Central memory CD8-positive, alpha-beta T cell (primary cell): ENCODE results near the gene RADIL.

Source experiments
- ATAC-seq: fragments of 150-1000 bp; cut with Tn5 transposase; replicated peaks from 2 replicates; pipeline ENCODE4 v1.10.0; 2022; ENCODE audit warnings: mild to moderate bottlenecking, moderate FRiP score, moderate number of reproducible peaks; ENCODE audit not compliant: poor library complexity, severe bottlenecking; ENCODE audit errors: extremely low read depth
- DNase-seq, 2 donors: peaks; one replicate each; pipeline ENCODE4 v3.0.0; 2021; ENCODE audit warnings: low spot score in 2 of 2
- H3K27ac Mint-ChIP-seq: one replicate; pipeline ENCODE4 v1.8.0; 2022; ENCODE audit warnings: low read depth, mild to moderate bottlenecking, moderate library complexity, mixed read lengths
- H3K27me3 Mint-ChIP-seq: one replicate; pipeline ENCODE4 v1.8.0; 2022; ENCODE audit warnings: mixed read lengths
- H3K36me3 Mint-ChIP-seq: one replicate; pipeline ENCODE4 v1.8.0; 2022; ENCODE audit warnings: mild to moderate bottlenecking, moderate library complexity, mixed read lengths; ENCODE audit not compliant: insufficient read depth
- H3K4me1 Mint-ChIP-seq: one replicate; pipeline ENCODE4 v1.8.0; 2022; ENCODE audit warnings: mixed read lengths
- H3K4me3 Mint-ChIP-seq: one replicate; pipeline ENCODE4 v1.8.0; 2022; ENCODE audit warnings: mild to moderate bottlenecking, moderate library complexity, mixed read lengths
- H3K9me3 Mint-ChIP-seq: one replicate; pipeline ENCODE4 v1.8.0; 2022; ENCODE audit warnings: mixed read lengths

Gene RADIL

DNA sequence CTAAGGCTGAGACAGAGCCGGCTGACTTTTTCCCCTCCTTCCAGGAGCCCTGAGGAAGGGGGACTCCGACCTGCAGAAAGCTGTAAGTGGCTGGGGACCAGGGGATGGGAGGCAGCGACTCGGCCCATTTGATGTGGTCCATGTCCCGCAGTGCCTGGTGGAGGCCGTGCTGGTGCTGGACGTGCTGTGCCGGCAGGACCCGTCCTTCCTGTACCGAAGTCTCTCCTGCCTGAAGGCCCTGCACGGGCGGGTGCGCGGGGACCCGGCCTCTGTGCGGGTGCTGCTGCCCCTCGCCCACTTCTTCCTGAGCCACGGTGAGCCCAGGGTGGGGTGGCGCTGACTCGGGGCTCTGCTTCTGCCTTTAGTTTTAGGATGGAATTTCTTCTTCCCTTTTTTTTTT is 98.1 kb downstream of the RADIL start:
- Mint-ChIP-seq H3K36me3 (peaks cover 34% of the 10 kb centered on the region), H3K4me3 (no peak overlapping the region), H3K27ac (no peak overlapping the region), H3K9me3 (no peaks in the 10 kb centered on the region), H3K27me3 (no peaks in the 10 kb centered on the region), H3K4me1 (no peaks in the 10 kb centered on the region)
- ATAC-seq (no peak), DNase-seq (no peak)

DNA sequence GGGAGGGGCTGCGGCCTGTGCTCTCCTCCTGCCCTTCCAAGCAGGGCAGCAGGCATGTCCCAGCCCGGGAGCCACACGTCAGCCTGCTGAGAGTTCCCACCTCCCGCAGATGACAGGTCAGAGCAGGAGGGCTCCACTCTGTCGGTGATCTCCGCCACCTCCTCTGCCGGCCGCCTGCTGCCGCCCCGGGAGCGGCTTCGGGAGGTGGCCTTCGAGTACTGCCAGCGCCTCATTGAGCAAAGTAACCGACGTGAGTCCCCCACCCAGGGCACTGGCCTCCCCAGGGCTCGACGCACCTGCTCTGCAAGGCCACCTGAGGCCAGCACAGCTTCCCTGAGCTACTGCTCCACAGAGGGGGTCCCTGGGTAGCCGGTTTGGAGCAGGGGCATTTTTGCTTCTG is 98.7 kb downstream of the RADIL start:
- H3K27ac Mint-ChIP-seq, result no peak overlapping the region
- H3K9me3 Mint-ChIP-seq, result no peaks in the 10 kb centered on the region
- no peak for DNase-seq
- ATAC-seq, result no peak
- H3K36me3 Mint-ChIP-seq, result peaks cover 33% of the 10 kb centered on the region
- no peaks in the 10 kb centered on the region for H3K4me1 Mint-ChIP-seq
- H3K4me3 Mint-ChIP-seq, result no peak overlapping the region
- H3K27me3 Mint-ChIP-seq, result no peaks in the 10 kb centered on the region

DNA sequence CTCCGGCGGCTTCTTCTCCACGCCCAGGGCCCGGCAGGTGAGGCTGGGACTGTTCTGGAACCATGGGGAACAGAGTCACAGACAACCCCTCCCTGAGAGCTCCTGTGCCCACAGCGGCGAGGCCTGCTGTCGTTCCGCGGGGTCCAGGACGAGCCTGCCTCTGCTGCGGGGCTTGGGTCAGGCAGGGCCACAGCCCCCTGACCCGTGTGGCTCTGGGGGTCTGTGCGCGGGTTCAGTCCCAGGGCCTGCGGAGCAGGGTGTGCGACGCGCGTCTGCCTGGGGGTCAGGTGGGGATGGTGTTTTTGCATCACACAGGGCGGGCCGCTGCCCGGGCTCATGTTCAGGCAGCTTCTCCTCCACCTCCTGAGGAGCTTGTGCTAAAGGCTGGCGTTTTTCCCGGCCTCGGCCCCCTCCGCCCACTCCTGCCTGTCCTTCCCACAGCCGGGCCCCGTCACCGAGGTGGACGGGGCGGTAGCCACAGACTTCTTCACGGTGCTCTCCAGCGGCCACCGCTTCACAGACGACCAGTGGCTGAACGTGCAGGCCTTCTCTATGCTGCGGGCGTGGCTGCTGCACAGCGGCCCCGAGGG is 99.7 kb downstream of the RADIL start:
- Mint-ChIP-seq H3K27me3 (no peaks in the 10 kb centered on the region), H3K4me3 (no peak overlapping the region), H3K36me3 (peaks cover 33% of the 10 kb centered on the region), H3K27ac (no peak overlapping the region), H3K4me1 (no peaks in the 10 kb centered on the region), H3K9me3 (no peaks in the 10 kb centered on the region)
- DNase-seq (no peak), ATAC-seq (no peak)

DNA sequence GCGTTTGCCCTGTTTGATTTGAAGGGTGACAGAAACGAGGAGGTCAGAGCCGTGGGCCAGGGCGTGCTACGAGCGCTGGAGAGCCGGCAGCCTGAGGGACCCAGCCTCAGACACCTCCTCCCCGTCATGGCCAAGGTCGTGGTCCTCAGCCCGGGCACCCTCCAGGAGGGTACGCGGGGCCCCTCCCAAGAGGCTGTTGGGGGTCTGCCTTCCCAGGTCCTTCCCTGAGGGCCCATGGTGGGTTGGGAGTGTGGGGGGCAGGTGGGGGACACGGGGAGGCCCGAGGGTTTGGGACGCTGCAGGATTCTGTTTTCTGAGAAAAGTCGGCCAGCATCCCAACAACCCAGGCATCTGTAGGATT is 100.2 kb downstream of the RADIL start:
- DNase-seq (no peak), ATAC-seq (no peak)
- H3K36me3 Mint-ChIP-seq, result peaks cover 32% of the 10 kb centered on the region
- H3K27me3 Mint-ChIP-seq, result no peaks in the 10 kb centered on the region
- no peak overlapping the region for H3K27ac Mint-ChIP-seq
- H3K9me3 Mint-ChIP-seq, result no peaks in the 10 kb centered on the region
- no peak overlapping the region for H3K4me3 Mint-ChIP-seq
- H3K4me1 Mint-ChIP-seq, result peaks cover 3% of the 10 kb centered on the region

DNA sequence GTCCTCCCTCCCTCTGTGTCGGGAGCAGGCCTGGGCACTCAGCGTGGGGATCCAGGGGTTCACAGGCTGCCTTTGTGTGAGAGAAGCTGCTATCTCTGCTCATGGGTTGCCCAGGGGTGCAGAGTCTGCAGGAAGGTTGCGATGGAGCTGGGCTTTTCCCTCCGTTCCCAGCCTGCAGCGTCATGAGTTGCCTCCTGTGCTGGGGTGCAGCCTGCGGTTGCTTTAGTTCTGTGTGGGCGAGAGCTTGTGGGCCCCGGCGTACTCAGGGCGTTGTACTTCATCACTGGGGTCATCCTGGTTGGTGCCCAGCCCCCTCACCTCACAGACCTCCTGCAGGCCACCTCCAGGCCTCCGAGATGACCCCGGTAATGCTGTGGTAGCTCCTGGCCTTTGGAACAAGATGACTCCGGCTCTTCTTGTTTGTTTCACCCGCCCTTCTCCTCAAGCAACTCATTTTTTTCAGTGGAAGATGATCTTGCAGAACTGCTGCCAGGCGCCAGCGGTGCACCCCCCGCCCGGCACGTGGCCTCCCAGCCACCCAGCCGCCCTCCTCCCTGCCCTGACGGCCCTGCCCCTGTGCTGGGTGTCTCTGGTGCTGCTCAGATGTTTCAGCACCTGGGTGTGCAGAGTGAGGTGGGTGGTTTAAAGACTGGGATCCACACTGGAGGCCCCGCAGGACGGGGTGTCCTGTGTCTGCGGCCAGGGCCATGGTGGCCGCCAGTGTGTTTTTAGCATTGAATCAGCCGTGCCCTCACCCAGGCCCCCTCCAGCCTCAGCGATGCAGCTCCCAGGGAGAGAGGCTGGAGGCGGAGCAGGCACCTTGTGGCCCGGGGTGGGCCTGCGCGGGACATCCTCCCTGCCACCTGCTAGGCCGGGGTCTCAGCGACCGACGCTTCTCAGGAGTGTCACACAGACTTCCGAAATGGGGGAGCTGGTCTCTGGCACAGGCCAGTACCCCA is 100.9 kb downstream of the RADIL start:
- Mint-ChIP-seq H3K27me3 (no peaks in the 10 kb centered on the region), H3K4me3 (no peak overlapping the region), H3K27ac (no peak overlapping the region), H3K36me3 (peaks cover 32% of the 10 kb centered on the region), H3K9me3 (no peaks in the 10 kb centered on the region), H3K4me1 (peaks cover 9% of the 10 kb centered on the region)
- DNase-seq, result no peak
- ATAC-seq, result no peak

DNA sequence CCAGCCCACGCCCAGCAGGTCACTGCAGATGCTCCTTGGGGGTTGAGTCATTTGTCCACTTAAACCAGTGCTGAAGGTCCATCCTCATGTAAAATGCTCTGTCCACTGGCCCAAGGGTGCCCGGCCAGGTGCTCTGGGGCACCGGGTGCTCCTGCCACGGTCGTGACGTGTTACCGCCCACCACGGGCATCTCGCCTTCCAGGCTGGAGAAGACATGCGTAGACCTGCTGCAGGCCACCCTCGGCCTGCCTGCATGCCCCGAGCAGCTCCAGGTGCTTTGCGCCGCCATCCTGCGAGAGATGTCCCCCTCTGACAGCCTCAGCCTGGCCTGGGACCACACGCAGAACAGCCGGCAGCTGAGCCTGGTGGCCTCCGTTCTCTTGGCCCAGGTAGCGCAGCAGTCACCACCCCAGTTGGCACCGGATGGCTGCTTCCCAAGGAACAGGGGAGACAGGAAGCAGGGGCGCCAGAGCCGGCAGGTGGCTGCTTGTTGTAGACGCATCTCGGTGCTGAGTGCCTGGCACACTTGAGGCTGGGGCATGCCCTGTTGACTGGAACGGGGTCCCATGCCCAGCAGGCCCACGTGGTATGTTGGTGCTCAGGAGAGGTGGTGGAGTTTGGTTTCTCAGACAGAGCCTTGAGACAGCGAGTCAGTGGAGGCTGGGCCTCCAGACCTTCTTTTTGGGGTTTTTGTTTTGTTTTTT is 102.0 kb downstream of the RADIL start:
- H3K27me3 Mint-ChIP-seq, result no peaks in the 10 kb centered on the region
- H3K36me3 Mint-ChIP-seq, result peaks cover 30% of the 10 kb centered on the region
- H3K27ac Mint-ChIP-seq, result no peak overlapping the region
- no peak for ATAC-seq
- H3K9me3 Mint-ChIP-seq, result no peaks in the 10 kb centered on the region
- no peak overlapping the region for H3K4me3 Mint-ChIP-seq
- peaks cover 17% of the 10 kb centered on the region for H3K4me1 Mint-ChIP-seq
- no peak for DNase-seq

DNA sequence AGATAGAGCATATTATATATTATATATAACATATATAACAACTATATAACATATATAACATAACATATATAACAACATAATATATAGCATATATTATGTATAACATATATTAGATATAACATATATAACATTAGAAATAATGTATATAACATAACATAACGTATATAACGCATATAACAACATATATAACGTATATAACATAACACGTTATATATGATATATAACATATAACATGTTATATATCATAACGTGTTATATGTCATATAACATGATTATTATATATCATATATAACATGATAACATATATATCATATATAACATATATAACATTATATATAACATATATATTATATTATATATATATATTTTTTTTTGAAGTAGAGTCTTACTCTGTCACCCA is 104.4 kb downstream of the RADIL start:
- Mint-ChIP-seq H3K27me3 (no peaks in the 10 kb centered on the region), H3K9me3 (no peaks in the 10 kb centered on the region), H3K4me3 (no peak overlapping the region), H3K27ac (no peak overlapping the region), H3K36me3 (peaks cover 35% of the 10 kb centered on the region), H3K4me1 (peaks cover 37% of the 10 kb centered on the region)
- no peak for DNase-seq
- ATAC-seq, result no peak

DNA sequence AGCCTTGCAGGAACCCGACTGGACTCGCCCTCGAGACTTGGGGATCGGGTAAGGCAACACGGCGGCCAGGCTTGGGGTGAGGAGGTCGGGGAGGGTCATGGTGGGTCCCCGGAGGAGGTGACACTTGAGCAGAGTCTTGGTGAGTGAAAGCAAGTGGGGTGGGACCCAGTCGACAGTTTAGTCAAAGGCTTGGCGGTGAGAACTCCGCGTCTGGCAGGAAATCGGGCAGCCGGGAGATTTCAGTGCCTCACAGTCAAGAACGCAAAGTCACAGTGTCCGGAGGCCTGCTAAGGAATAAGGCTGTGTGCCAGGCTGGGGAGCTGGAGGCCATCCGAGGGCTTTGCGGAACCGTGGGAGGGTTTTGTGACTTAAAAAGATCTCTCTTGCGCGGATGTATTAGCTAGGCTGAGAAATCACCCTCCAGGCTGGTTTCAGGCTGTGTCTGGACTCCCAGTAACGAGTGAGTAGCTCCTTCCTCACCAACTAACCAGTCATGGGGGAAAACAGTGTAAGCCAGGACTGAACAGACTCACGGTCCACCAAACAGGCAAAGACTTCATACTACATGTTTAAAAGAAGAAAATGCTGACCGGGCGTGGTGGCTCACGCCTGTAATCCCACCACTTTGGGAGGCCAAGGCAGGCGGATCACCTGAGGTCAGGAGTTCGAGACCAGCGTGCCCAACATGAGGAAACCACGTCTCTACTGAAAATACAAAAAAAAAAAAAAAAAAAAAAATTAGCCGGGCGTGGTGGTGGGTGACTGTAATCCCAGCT is 107.5 kb downstream of the RADIL start:
- peak overlapping the region; percentile 99 for H3K27ac Mint-ChIP-seq
- peak; percentile 59 for ATAC-seq

DNA sequence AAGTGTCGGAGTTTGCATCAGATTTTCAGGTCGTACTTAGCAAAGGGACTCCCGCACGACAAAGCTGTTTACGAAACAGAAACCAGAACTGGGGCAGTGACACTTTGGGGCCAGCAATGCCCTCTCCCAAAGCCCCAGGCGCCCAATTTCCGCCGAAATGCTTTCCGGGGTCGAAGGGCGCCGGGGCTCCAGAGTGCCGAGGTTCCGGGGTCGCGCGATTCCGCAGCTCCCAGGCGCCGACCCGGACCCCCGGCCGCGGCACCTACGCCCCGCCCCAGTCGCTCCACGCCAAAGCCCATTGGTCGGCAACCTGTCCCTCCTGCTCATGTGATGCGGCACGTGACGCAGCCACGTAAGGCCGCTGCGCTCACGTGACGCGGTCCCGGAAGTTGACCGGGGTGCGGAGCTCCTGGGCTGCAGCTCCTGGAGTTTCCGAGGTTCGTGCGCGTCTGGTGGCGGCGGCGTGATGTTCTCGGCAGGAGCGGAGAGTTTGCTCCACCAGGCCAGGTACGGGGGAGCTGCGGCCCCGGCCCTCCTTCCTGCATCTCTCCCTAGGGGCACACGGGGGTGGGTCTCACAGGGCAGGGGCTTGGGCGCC is 108.2 kb downstream of the RADIL start, which contains the start of gene AP5Z1:
AP5Z1 (plus strand) TSS at position 374 of the 598 bp plus-strand sequence; CDS start at position 467, 93 bp downstream.
- peaks cover 18% of the 10 kb centered on the region for H3K36me3 Mint-ChIP-seq
- H3K27ac Mint-ChIP-seq, result peak within 1 kb of the TSS; percentile 99
- ATAC-seq (peak; percentile 87), DNase-seq (peak; percentile 88 to 93)
- peak within 1 kb of the TSS; percentile 99 for H3K4me3 Mint-ChIP-seq
- H3K27me3 Mint-ChIP-seq, result no peaks in the 10 kb centered on the region
- peaks cover 43% of the 10 kb centered on the region for H3K4me1 Mint-ChIP-seq
- H3K9me3 Mint-ChIP-seq, result no peaks in the 10 kb centered on the region

More for the DNA sequence above, 107.5 kb downstream of the RADIL start:
- DNase-seq, result peak; percentile 47 to 69
- Mint-ChIP-seq H3K9me3 (no peaks in the 10 kb centered on the region), H3K4me1 (peaks cover 38% of the 10 kb centered on the region), H3K4me3 (peak overlapping the region; percentile 99), H3K27me3 (no peaks in the 10 kb centered on the region), H3K36me3 (peaks cover 21% of the 10 kb centered on the region)

DNA sequence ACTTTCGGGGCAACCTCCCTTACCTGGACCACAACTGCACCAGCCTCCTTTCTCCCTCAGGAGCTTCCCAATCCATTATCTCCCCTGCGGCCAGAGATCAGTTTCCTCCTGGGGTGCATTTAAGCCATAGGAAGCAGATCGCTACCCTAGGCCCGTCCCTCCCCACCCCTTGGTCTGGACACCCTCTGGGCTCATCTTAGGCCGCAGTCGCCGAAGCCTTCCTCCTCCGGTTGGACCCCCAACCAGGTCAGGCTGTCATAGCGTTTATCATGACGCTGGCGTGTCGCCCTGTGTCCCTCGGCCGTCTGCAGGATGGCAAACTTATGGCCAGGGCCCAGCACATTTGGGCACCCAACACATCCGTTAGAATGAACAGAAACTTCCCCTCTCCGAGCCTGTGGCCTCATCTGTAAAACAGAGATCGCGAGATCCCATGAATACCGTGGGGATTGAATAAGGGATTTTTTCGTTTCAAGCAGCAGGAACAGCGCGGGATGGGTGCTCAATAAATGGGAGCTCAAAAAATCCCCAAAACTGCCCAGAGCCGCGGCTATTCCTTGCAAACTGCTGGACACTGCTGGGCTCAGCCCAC is 108.8 kb downstream of the RADIL start:
- peak; percentile 12 for ATAC-seq
- DNase-seq, result no peak
- H3K27me3 Mint-ChIP-seq, result no peaks in the 10 kb centered on the region
- peak overlapping the region; percentile 99 for H3K4me3 Mint-ChIP-seq
- peak overlapping the region; percentile 99 for H3K27ac Mint-ChIP-seq
- no peaks in the 10 kb centered on the region for H3K9me3 Mint-ChIP-seq
- H3K36me3 Mint-ChIP-seq, result peaks cover 18% of the 10 kb centered on the region
- peaks cover 43% of the 10 kb centered on the region for H3K4me1 Mint-ChIP-seq

DNA sequence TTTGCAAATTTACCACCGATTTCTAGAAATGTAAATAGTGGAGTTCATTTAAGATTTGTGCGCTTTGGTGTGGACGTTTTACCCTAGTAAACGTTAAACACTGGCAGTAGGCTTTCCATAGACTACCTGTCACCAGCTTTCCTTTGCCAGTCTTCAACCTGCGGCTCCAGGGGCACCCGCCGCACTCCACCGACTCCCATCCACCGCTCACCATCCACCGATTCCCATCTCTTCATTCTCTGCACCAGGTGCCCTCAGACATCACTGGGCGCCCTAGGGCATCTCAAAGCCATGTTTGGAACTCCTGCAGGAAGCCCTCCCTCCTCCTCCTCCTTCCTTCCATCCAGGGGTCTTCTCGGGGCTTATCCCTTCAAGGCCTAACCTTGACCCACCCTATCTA is 109.5 kb downstream of the RADIL start:
- peak overlapping the region; percentile 99 for H3K4me3 Mint-ChIP-seq
- DNase-seq (no peak), ATAC-seq (no peak)
- H3K27ac Mint-ChIP-seq, result peak overlapping the region; percentile 99
- peaks cover 43% of the 10 kb centered on the region for H3K4me1 Mint-ChIP-seq
- H3K9me3 Mint-ChIP-seq, result no peaks in the 10 kb centered on the region
- H3K27me3 Mint-ChIP-seq, result no peaks in the 10 kb centered on the region
- H3K36me3 Mint-ChIP-seq, result peaks cover 18% of the 10 kb centered on the region
